ENCODE data around the gene HEBP1.

DNA sequence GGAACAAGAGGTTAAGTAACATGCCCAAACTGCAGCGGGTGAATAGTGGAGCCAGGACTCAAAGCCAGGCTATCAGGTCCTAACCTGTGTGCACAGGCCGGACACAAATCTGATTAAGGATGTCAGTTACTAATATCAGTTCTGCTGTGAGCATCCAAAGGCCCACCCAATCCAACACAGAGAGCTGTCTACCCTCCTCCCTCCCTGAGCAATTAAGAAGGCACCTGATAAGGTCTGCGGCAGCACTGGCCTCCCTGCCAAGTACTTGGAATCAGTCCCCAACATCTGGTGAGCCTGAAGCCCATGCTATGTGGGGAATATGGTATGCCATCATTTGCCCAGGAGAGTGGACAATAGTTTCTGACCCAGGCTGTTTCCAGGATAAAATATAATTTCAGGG is 3.9 kb downstream of the HEBP1 start:
- TF ChIP-seq CTCF (IDR thresholded peaks at IDR 0.05; ENCODE audit: low read depth, low read length, missing input control): no peak
- no peak for TF ChIP-seq ATF3 (IDR thresholded peaks at IDR 0.05)
- no peak for TF ChIP-seq ZBTB33 (IDR thresholded peaks at IDR 0.05)
- TF ChIP-seq, protein P1, sequence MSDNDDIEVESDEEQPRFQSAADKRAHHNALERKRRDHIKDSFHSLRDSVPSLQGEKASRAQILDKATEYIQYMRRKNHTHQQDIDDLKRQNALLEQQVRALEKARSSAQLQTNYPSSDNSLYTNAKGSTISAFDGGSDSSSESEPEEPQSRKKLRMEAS (IDR thresholded peaks at IDR 0.05): no peak
- TF ChIP-seq, protein P2, sequence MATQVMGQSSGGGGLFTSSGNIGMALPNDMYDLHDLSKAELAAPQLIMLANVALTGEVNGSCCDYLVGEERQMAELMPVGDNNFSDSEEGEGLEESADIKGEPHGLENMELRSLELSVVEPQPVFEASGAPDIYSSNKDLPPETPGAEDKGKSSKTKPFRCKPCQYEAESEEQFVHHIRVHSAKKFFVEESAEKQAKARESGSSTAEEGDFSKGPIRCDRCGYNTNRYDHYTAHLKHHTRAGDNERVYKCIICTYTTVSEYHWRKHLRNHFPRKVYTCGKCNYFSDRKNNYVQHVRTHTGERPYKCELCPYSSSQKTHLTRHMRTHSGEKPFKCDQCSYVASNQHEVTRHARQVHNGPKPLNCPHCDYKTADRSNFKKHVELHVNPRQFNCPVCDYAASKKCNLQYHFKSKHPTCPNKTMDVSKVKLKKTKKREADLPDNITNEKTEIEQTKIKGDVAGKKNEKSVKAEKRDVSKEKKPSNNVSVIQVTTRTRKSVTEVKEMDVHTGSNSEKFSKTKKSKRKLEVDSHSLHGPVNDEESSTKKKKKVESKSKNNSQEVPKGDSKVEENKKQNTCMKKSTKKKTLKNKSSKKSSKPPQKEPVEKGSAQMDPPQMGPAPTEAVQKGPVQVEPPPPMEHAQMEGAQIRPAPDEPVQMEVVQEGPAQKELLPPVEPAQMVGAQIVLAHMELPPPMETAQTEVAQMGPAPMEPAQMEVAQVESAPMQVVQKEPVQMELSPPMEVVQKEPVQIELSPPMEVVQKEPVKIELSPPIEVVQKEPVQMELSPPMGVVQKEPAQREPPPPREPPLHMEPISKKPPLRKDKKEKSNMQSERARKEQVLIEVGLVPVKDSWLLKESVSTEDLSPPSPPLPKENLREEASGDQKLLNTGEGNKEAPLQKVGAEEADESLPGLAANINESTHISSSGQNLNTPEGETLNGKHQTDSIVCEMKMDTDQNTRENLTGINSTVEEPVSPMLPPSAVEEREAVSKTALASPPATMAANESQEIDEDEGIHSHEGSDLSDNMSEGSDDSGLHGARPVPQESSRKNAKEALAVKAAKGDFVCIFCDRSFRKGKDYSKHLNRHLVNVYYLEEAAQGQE (IDR thresholded peaks at IDR 0.05): no peak
- TF ChIP-seq SP1 (IDR thresholded peaks at IDR 0.05): no peak
- TF ChIP-seq RAD21 (IDR thresholded peaks at IDR 0.05): no peak
- no peak for TF ChIP-seq JUND (IDR thresholded peaks at IDR 0.05)
- no peak for TF ChIP-seq HNF4A (conservative IDR thresholded peaks at IDR 0.05)
- TF ChIP-seq YY1 (IDR thresholded peaks at IDR 0.05): no peak
- TF ChIP-seq RXRA (IDR thresholded peaks at IDR 0.05): no peak
- no peak for TF ChIP-seq EGR1 (IDR thresholded peaks at IDR 0.05; ENCODE audit: low read depth in 2 of 2)
- no peak for TF ChIP-seq GABPA (IDR thresholded peaks at IDR 0.05 in 1 of 2, conservative IDR thresholded peaks at IDR 0.05 in 1 of 2)
- TF ChIP-seq TAF1 (conservative IDR thresholded peaks at IDR 0.05): no peak
